Inflammatory macrophage (primary cell): ENCODE results near the gene KIFC1.

Experiments used
- DNase-seq, 2 donors: peaks; one replicate each; pipeline ENCODE4 v3.0.0-alpha.2; 2020 to 2022

Gene KIFC1

GRCh38 chr6:33425668-33426577 lies 34.3 kb downstream of the KIFC1 start:
- DNase-seq = peak; percentile 60 to 83

- DNase-seq = peak in 1 of 2 donors; percentile 44
Measured at GRCh38 chr6:33426590-33427511, 35.2 kb downstream of the KIFC1 start.

- DNase-seq = no peak
Measured at GRCh38 chr6:33427585-33428223, 36.1 kb downstream of the KIFC1 start.

GRCh38 chr6:33428224-33428965 lies 36.8 kb downstream of the KIFC1 start:
- peak in 1 of 2 donors; percentile 36 for DNase-seq

GRCh38 chr6:33428966-33429749 lies 37.5 kb downstream of the KIFC1 start:
- DNase-seq = no peak

- no peak for DNase-seq
Measured at GRCh38 chr6:33429750-33430052, 38.1 kb downstream of the KIFC1 start.

- no peak for DNase-seq
Measured at GRCh38 chr6:33430334-33430733, 38.7 kb downstream of the KIFC1 start.

- no peak for DNase-seq
Measured at GRCh38 chr6:33430991-33431879, 39.6 kb downstream of the KIFC1 start.

GRCh38 chr6:33431880-33432541 lies 40.4 kb downstream of the KIFC1 start:
- no peak for DNase-seq

GRCh38 chr6:33432546-33432945 lies 40.9 kb downstream of the KIFC1 start:
- DNase-seq = no peak

GRCh38 chr6:33433001-33433543 lies 41.4 kb downstream of the KIFC1 start:
- no peak for DNase-seq

- DNase-seq = no peak
Measured at GRCh38 chr6:33433544-33434191, 42.0 kb downstream of the KIFC1 start.

GRCh38 chr6:33434961-33435360 lies 43.3 kb downstream of the KIFC1 start:
- DNase-seq = peak; percentile 74 to 92

- DNase-seq = no peak
Measured at GRCh38 chr6:33437666-33438065, 46.0 kb downstream of the KIFC1 start.

GRCh38 chr6:33438978-33439594 lies 47.5 kb downstream of the KIFC1 start:
- DNase-seq = no peak

- DNase-seq = no peak
Measured at GRCh38 chr6:33439956-33440648, 48.5 kb downstream of the KIFC1 start.

- no peak for DNase-seq
Measured at GRCh38 chr6:33440649-33441309, 49.2 kb downstream of the KIFC1 start.
